ENCODE measurements around the gene FBXW11. TPM values are rescaled to one million over a fixed set of nuclear protein-coding genes. Genes with fewer than 3 reads are reported as not detected.

The FBXW11 gene
- total and polyA plus RNA-seq, 2 donors from 2014 or later, result 16.0 to 44.4 TPM

DNA sequence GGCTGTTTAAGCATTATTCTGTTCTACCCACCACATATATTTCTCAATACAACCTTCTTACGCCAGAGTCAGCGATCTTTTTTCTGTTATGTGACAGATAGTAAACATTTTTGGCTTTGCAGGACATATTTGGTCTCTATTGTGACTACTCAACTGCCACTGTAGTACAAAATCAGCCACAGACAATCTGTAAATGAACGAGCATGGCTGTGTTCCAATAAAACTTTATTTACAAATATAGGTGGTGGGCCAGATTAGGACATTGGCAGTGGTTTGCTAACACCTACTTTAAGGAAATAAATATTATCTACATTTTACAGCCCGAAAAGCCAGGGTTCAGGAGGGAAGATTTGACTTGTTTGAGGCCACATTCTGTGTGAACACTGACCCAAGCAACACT is 40.2 kb upstream of the FBXW11 start:
- DNase-seq (no peak), FAIRE-seq (no peak)
- TF ChIP-seq, protein P1, sequence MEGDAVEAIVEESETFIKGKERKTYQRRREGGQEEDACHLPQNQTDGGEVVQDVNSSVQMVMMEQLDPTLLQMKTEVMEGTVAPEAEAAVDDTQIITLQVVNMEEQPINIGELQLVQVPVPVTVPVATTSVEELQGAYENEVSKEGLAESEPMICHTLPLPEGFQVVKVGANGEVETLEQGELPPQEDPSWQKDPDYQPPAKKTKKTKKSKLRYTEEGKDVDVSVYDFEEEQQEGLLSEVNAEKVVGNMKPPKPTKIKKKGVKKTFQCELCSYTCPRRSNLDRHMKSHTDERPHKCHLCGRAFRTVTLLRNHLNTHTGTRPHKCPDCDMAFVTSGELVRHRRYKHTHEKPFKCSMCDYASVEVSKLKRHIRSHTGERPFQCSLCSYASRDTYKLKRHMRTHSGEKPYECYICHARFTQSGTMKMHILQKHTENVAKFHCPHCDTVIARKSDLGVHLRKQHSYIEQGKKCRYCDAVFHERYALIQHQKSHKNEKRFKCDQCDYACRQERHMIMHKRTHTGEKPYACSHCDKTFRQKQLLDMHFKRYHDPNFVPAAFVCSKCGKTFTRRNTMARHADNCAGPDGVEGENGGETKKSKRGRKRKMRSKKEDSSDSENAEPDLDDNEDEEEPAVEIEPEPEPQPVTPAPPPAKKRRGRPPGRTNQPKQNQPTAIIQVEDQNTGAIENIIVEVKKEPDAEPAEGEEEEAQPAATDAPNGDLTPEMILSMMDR (IDR thresholded peaks at IDR 0.05; ENCODE audit: borderline replicate concordance, extremely low read depth, insufficient read depth), result no peak
- Histone ChIP-seq H3K27ac (ENCODE audit: low read depth in 2 of 2, low read length in 2 of 2) (no peak overlapping the region), H3K9ac (ENCODE audit: low read length in 3 of 3) (no peak overlapping the region), H3K4me1 (ENCODE audit: control insufficient read depth in 2 of 3, insufficient read depth in 2 of 3, low read depth in 1 of 3, low read length in 3 of 3) (peaks cover 0 to 4% (median 0%) of the 10 kb centered on the region in 3 donors), H3K27me3 (ENCODE audit: control insufficient read depth, insufficient read depth, low read length) (no peaks in the 10 kb centered on the region), H3K36me3 (ENCODE audit: control insufficient read depth in 2 of 3, insufficient read depth in 3 of 3, low read length in 3 of 3) (no peaks in the 10 kb centered on the region), H3K4me3 (ENCODE audit: low read length in 3 of 3) (no peak overlapping the region), H3K9me3 (ENCODE audit: control insufficient read depth in 2 of 3, insufficient read depth in 1 of 3, low read length in 3 of 3) (no peaks in the 10 kb centered on the region)
- intact Hi-C loops (cut with DNase I), result no loop called here

DNA sequence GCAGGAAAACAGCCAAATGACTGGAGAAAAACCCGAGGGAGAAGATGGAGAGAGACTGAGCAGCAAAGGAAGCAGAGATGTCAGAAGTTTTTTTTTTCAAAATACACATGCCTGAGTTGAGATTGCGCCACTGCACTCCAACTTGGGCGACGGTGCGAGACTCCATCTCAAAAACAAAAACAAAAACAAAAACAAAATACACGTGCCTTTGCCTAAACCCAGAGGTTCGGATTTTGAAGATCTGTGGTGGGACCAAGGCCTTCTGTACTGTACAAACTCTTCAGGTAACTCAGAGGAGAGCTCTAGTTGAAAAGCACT is 38.8 kb upstream of the FBXW11 start:
- no peaks in the 10 kb centered on the region for H3K9me3 ChIP-seq (ENCODE audit: control insufficient read depth in 2 of 3, insufficient read depth in 1 of 3, low read length in 3 of 3)

DNA sequence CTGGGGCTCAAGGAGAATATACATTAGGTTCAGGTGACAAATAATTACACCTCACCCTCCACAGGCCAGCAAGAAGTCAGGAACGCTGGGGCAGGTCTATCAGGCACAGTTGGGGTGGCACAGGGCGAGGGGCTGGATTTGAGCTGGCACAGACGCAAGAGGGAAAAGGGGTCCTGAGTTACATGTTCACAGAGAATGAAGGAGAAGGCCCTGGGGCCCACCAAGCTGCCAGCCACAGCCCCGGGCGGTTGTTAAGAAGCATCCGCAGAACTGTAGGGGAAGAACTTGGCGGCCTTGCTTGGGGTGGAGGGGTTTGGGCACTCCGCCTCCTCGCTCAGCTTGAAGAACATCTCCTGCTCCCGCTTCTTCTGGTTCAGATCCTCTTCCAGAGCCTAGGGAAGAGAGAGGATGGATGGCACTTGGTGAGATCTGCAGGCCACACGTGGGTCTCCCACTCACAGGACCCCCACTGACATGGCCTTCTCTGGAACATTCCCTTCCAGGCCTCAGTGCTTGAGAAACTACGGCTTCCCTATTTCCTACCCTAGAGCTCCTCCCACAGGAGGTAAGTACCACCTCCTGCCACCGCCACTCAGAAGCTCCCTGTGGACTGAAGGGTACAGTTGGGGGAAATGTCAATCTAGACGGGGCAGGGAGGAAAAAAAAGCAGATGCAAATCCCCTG is 38.3 kb upstream of the FBXW11 start:
- no peaks in the 10 kb centered on the region for H3K36me3 ChIP-seq (ENCODE audit: control insufficient read depth in 2 of 3, insufficient read depth in 3 of 3, low read length in 3 of 3)
- no peak overlapping the region for H3K27ac ChIP-seq (ENCODE audit: low read depth in 2 of 2, low read length in 2 of 2)
- peaks cover 0 to 8% (median 0%) of the 10 kb centered on the region in 3 donors for H3K4me1 ChIP-seq (ENCODE audit: control insufficient read depth in 2 of 3, insufficient read depth in 2 of 3, low read depth in 1 of 3, low read length in 3 of 3)
- intact Hi-C loops (cut with DNase I), result no loop called here
- H3K9me3 ChIP-seq (ENCODE audit: control insufficient read depth in 2 of 3, insufficient read depth in 1 of 3, low read length in 3 of 3), result no peaks in the 10 kb centered on the region
- no peak for FAIRE-seq
- H3K4me3 ChIP-seq (ENCODE audit: low read length in 3 of 3), result no peak overlapping the region
- TF ChIP-seq, protein P1 (IDR thresholded peaks at IDR 0.05; ENCODE audit: borderline replicate concordance, extremely low read depth, insufficient read depth), result no peak
- H3K27me3 ChIP-seq (ENCODE audit: control insufficient read depth, insufficient read depth, low read length), result no peaks in the 10 kb centered on the region
- no peak for DNase-seq
- H3K9ac ChIP-seq (ENCODE audit: low read length in 3 of 3), result no peak overlapping the region

More for the DNA sequence above, 38.8 kb upstream of the FBXW11 start:
- intact Hi-C loops (cut with DNase I), result no loop called here
- Histone ChIP-seq H3K36me3 (ENCODE audit: control insufficient read depth in 2 of 3, insufficient read depth in 3 of 3, low read length in 3 of 3) (no peaks in the 10 kb centered on the region), H3K27ac (ENCODE audit: low read depth in 2 of 2, low read length in 2 of 2) (no peak overlapping the region), H3K4me3 (ENCODE audit: low read length in 3 of 3) (no peak overlapping the region), H3K4me1 (ENCODE audit: control insufficient read depth in 2 of 3, insufficient read depth in 2 of 3, low read depth in 1 of 3, low read length in 3 of 3) (peaks cover 0 to 5% (median 0%) of the 10 kb centered on the region in 3 donors), H3K9ac (ENCODE audit: low read length in 3 of 3) (no peak overlapping the region), H3K27me3 (ENCODE audit: control insufficient read depth, insufficient read depth, low read length) (no peaks in the 10 kb centered on the region)
- TF ChIP-seq, protein P1 (IDR thresholded peaks at IDR 0.05; ENCODE audit: borderline replicate concordance, extremely low read depth, insufficient read depth), result no peak
- FAIRE-seq (no peak), DNase-seq (no peak)

DNA sequence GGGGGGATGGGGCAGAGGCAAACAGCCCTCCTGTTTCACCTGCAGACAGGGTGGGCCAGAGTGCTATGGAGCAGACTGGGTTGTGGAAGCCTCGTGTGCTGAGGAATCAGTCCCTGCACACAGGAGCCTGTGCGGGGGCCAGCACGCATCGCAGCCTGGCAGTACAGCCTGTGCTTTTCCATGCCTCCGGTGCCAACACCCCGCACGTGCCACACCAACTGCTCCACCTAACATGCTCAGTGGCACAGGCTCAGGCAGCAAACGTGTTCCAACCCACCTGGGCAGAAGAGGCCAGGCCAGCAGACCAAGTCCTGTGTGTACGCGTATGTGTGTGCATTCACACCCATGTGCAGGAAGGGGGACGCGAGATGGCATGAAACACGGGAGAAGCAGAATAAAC is 37.4 kb upstream of the FBXW11 start:
- Histone ChIP-seq H3K9ac (ENCODE audit: low read length in 3 of 3) (no peak overlapping the region), H3K4me1 (ENCODE audit: control insufficient read depth in 2 of 3, insufficient read depth in 2 of 3, low read depth in 1 of 3, low read length in 3 of 3) (peaks cover 0 to 8% (median 0%) of the 10 kb centered on the region in 3 donors), H3K9me3 (ENCODE audit: control insufficient read depth in 2 of 3, insufficient read depth in 1 of 3, low read length in 3 of 3) (no peaks in the 10 kb centered on the region), H3K27me3 (ENCODE audit: control insufficient read depth, insufficient read depth, low read length) (no peaks in the 10 kb centered on the region), H3K36me3 (ENCODE audit: control insufficient read depth in 2 of 3, insufficient read depth in 3 of 3, low read length in 3 of 3) (no peaks in the 10 kb centered on the region), H3K4me3 (ENCODE audit: low read length in 3 of 3) (no peak overlapping the region), H3K27ac (ENCODE audit: low read depth in 2 of 2, low read length in 2 of 2) (no peak overlapping the region)
- TF ChIP-seq, protein P1 (IDR thresholded peaks at IDR 0.05; ENCODE audit: borderline replicate concordance, extremely low read depth, insufficient read depth), result no peak
- intact Hi-C loops (cut with DNase I), result no loop called here
- DNase-seq, result no peak
- no peak for FAIRE-seq
